SK-N-SH (cell line): Measurements from ENCODE around the gene GRK2.

ENCODE experiments used
- GABPA ChIP-seq: IDR thresholded peaks from 2 replicates; pipeline ENCODE4 v1.4.0; 2012; ENCODE audit warnings: low read depth, mild to moderate bottlenecking
- MAX ChIP-seq: IDR thresholded peaks from 2 replicates; pipeline ENCODE4 v1.4.0; 2012; ENCODE audit warnings: low read depth
- POLR2AphosphoS5 ChIP-seq: IDR thresholded peaks from 2 replicates; pipeline ENCODE4 v1.6.1; 2012; ENCODE audit warnings: low read depth, low read length
- RCOR1 ChIP-seq: fragments of 150-350 bp; IDR thresholded peaks from 2 replicates; pipeline ENCODE4 v1.6.1; 2017; ENCODE audit warnings: antibody characterized with exemption, low read length
- TF ChIP-seq, protein P1 (sequence below): fragments of 200-600 bp; sonication (generic); IDR thresholded peaks from 2 replicates; pipeline ENCODE4 v1.6.1; 2017; ENCODE audit warnings: antibody characterized with exemption, mild to moderate bottlenecking, moderate library complexity

- no peak for TF ChIP-seq MAX
- TF ChIP-seq POLR2AphosphoS5: no peak
- no peak for TF ChIP-seq RCOR1
- TF ChIP-seq, protein P1, sequence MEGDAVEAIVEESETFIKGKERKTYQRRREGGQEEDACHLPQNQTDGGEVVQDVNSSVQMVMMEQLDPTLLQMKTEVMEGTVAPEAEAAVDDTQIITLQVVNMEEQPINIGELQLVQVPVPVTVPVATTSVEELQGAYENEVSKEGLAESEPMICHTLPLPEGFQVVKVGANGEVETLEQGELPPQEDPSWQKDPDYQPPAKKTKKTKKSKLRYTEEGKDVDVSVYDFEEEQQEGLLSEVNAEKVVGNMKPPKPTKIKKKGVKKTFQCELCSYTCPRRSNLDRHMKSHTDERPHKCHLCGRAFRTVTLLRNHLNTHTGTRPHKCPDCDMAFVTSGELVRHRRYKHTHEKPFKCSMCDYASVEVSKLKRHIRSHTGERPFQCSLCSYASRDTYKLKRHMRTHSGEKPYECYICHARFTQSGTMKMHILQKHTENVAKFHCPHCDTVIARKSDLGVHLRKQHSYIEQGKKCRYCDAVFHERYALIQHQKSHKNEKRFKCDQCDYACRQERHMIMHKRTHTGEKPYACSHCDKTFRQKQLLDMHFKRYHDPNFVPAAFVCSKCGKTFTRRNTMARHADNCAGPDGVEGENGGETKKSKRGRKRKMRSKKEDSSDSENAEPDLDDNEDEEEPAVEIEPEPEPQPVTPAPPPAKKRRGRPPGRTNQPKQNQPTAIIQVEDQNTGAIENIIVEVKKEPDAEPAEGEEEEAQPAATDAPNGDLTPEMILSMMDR: no peak
- no peak for TF ChIP-seq GABPA
These were observed 32.6 kb upstream of the GRK2 start for GRCh38 chr11:67233584-67234190.
